Fibroblast of gingiva (primary cell): ENCODE results near the gene OLA1.

ENCODE experiments used
- DNase-seq: peaks from one replicate; pipeline ENCODE4 v3.0.0-alpha.2; 2011; ENCODE audit warnings: low read depth

OLA1 gene

GRCh38 chr2:174035117-174035635 lies 213.2 kb downstream of the OLA1 start:
- no peak for DNase-seq

GRCh38 chr2:174033163-174033550 lies 215.2 kb downstream of the OLA1 start:
- no peak for DNase-seq

GRCh38 chr2:174031226-174031625 lies 217.1 kb downstream of the OLA1 start:
- no peak for DNase-seq

- DNase-seq: no peak
Observed at GRCh38 chr2:174028935-174029334, 219.4 kb downstream of the OLA1 start.

GRCh38 chr2:174027956-174028355 lies 220.4 kb downstream of the OLA1 start:
- DNase-seq: no peak

- no peak for DNase-seq
Observed at GRCh38 chr2:174026122-174026845, 222.0 kb downstream of the OLA1 start.

GRCh38 chr2:174025271-174026121 lies 222.8 kb downstream of the OLA1 start:
- peak; percentile 99 for DNase-seq

- peak; percentile 93 for DNase-seq
Observed at GRCh38 chr2:174024524-174025270, 223.6 kb downstream of the OLA1 start.

GRCh38 chr2:174023591-174024523 lies 224.5 kb downstream of the OLA1 start:
- peak; percentile 97 for DNase-seq
